ENCODE results near the gene ATP9A.

DNA sequence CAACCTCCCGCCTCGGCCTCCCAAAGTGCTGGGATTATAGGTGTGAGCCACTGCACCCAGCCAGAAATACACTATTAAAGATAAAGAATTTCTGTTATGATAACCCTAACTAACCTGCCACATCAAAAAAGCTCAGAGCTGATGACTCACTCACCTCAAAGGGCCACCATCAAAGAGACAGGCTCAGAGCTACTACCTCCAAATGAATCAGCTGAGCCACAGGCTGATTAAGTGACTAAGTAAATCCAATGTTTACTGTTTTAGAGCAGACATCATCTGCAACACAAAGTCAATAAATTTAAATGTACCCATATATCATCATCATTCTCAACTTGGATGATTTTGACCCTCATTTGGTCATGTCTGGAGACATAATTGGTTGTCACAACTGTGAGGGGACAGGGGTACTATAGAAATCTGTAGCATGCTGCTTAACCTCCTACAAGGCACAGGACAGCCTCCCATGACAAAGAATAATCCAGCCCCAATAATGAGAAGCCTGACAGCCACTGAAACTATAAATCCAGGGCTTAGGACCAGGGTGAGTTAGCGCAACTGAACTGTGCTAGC, 106.5 kb downstream of the ATP9A start:
- no peak for TF ChIP-seq CTCF (IDR thresholded peaks at IDR 0.05)
- TF ChIP-seq EZH2 (IDR thresholded peaks at IDR 0.05), result no peak

Measured in neural progenitor cell (in vitro differentiated cells).